ENCODE measurements around the gene CCDC27. TPM values are rescaled to one million over a fixed set of nuclear protein-coding genes. Genes with fewer than 3 reads are reported as not detected.

Gene CCDC27
- total and polyA plus RNA-seq, 2 of the 13 experiments (the other 11 are each of a cell fraction or from before 2014, with no cell fraction given) = not detected

- Histone ChIP-seq H3K4me2 (ENCODE audit: low read depth, low read length) (peak overlapping the region; percentile 92), H3K9ac (ENCODE audit: insufficient read depth, low read depth, low read length) (peak overlapping the region; percentile 79), H3K36me3 (replicated peaks in 1 of 2; ENCODE audit: control insufficient read depth in 1 of 2, insufficient read depth in 2 of 2, low read length in 2 of 2) (no peaks in the 10 kb centered on the region), H3K79me2 (ENCODE audit: insufficient read depth, low read length) (peaks cover 18% of the 10 kb centered on the region), H3K27ac (ENCODE audit: extremely low read length, insufficient read depth, low read length) (peak overlapping the region; percentile 86), H3K4me1 (ENCODE audit: insufficient read depth, low read length) (peaks cover 70% of the 10 kb centered on the region), H4K20me1 (ENCODE audit: insufficient read depth, low read length) (no peaks in the 10 kb centered on the region), H3K27me3 (ENCODE audit: control insufficient read depth in 1 of 2, insufficient read depth in 2 of 2, low read length in 2 of 2) (no peaks in the 10 kb centered on the region), H3K4me3 (replicated peaks in 1 of 3; ENCODE audit: insufficient read depth in 1 of 3, low read depth in 2 of 3, low read length in 3 of 3) (peak overlapping the region; percentile 89 to 90 (median 90)), H2AFZ (ENCODE audit: low read length) (no peak overlapping the region), H3K9me3 (ENCODE audit: low read length) (no peaks in the 10 kb centered on the region)
- ChIA-PET POLR2A (interaction anchor here (0.9 to 2.0 kb wide), 14 partner anchors 11 to 433 kb away, joined by 3 to 15 read pairs (median 3); partner anchors contain the start of genes C1orf174, CCDC27 and LRRC47), CTCF (ENCODE audit: low intra/inter-chr PET ratio, low total read pairs) (no interaction called here)
- no peak for FAIRE-seq
- in situ Hi-C loops (cut with HindIII; ENCODE audit: extremely low pct_ligation_motif_present, low pct_unique_long_range_greater_than_20kb) (no loop called here), intact Hi-C loops (cut with micrococcal nuclease; ENCODE audit: unreplicated experiment) (loop anchor here (10.0 kb wide), 1 partner anchor 133 kb away; the partner anchor contains the start of gene C1orf174)
- WGBS (ENCODE audit: low lambda C conversion rate) = 5% methylated on average over 4 of the region's 61 CpGs
- ATAC-seq = peak; percentile 56
- peak; percentile 83 for DNase-seq (ENCODE audit: low spot score)
- no TSS peak for BruUV-seq (replicated peaks)
- TF ChIP-seq ZFP91 (CRISPR knock-in tag; IDR thresholded peaks at IDR 0.05; ENCODE audit: borderline replicate concordance) = peak; percentile 39; the same call in 1 of the 2 replicates
- TF ChIP-seq ZFP1 (CRISPR knock-in tag; IDR thresholded peaks at IDR 0.05) = 0 out of 2 replicates have a peak, but pooled peaks have one; percentile 22
- peak; percentile 46; the same call in 1 of the 2 replicates for TF ChIP-seq ZNF792 (CRISPR knock-in tag; IDR thresholded peaks at IDR 0.05)
- no peak; the same call in none of the 2 replicates for TF ChIP-seq ZMYM4 (CRISPR knock-in tag; IDR thresholded peaks at IDR 0.05)
- peak; percentile 85 for TF ChIP-seq MYC (CRISPR knock-in tag; IDR thresholded peaks at IDR 0.05; ENCODE audit: borderline replicate concordance)
- TF ChIP-seq ZNF704 (CRISPR knock-in tag; IDR thresholded peaks at IDR 0.05; ENCODE audit: borderline replicate concordance) = no peak
- no peak; the same call in 1 of the 2 replicates for TF ChIP-seq ZNF768 (CRISPR knock-in tag; IDR thresholded peaks at IDR 0.05)
- 0 out of 2 replicates have a peak, but pooled peaks have one; percentile 25 for TF ChIP-seq ZBTB39 (CRISPR knock-in tag; IDR thresholded peaks at IDR 0.05)
- no peak; the same call in 1 of the 2 replicates for TF ChIP-seq ZNF709 (CRISPR knock-in tag; IDR thresholded peaks at IDR 0.05)
- no peak; the same call in 1 of the 2 replicates for TF ChIP-seq TGIF2 (CRISPR knock-in tag; IDR thresholded peaks at IDR 0.05)
- 0 out of 2 replicates have a peak, but pooled peaks have one; percentile 5 for TF ChIP-seq GATAD1 (CRISPR knock-in tag; IDR thresholded peaks at IDR 0.05)
- peak; percentile 76 for TF ChIP-seq GABPB1 (CRISPR knock-in tag; IDR thresholded peaks at IDR 0.05)
- peak; percentile 20; the same call in 1 of the 2 replicates for TF ChIP-seq ZNF607 (CRISPR knock-in tag; IDR thresholded peaks at IDR 0.05; ENCODE audit: borderline replicate concordance)
- no peak for TF ChIP-seq SMAD1 (CRISPR knock-in tag; IDR thresholded peaks at IDR 0.05; ENCODE audit: borderline replicate concordance, low read depth)
- TF ChIP-seq KDM5B (CRISPR knock-in tag; IDR thresholded peaks at IDR 0.05; ENCODE audit: borderline replicate concordance) = peak; percentile 28; the same call in 1 of the 2 replicates
- no peak for TF ChIP-seq TRIM22 (IDR thresholded peaks at IDR 0.05)
Measured at GRCh38 chr1:3772027-3772714, 19.9 kb downstream of the CCDC27 start.
